Measurements from ENCODE around the gene GP1BA. TPM values are rescaled to one million over a fixed set of nuclear protein-coding genes. Genes with fewer than 3 reads are reported as not detected.

Gene GP1BA
- total RNA-seq, 1 donor from 2014 or later, result not detected

GRCh38 chr17:4896332-4897197 lies 35.5 kb upstream of the GP1BA start:
- TF ChIP-seq, protein P1, sequence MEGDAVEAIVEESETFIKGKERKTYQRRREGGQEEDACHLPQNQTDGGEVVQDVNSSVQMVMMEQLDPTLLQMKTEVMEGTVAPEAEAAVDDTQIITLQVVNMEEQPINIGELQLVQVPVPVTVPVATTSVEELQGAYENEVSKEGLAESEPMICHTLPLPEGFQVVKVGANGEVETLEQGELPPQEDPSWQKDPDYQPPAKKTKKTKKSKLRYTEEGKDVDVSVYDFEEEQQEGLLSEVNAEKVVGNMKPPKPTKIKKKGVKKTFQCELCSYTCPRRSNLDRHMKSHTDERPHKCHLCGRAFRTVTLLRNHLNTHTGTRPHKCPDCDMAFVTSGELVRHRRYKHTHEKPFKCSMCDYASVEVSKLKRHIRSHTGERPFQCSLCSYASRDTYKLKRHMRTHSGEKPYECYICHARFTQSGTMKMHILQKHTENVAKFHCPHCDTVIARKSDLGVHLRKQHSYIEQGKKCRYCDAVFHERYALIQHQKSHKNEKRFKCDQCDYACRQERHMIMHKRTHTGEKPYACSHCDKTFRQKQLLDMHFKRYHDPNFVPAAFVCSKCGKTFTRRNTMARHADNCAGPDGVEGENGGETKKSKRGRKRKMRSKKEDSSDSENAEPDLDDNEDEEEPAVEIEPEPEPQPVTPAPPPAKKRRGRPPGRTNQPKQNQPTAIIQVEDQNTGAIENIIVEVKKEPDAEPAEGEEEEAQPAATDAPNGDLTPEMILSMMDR (conservative IDR thresholded peaks at IDR 0.05), result no peak
- H3K27me3 Mint-ChIP-seq, result no peaks in the 10 kb centered on the region
- no peak for DNase-seq (ENCODE audit: extremely low spot score, unreplicated experiment)
- no peaks in the 10 kb centered on the region for H3K4me1 Mint-ChIP-seq (ENCODE audit: unreplicated experiment)
- no peaks in the 10 kb centered on the region for H3K9me3 Mint-ChIP-seq
- H3K4me3 Mint-ChIP-seq, result no peak overlapping the region
- no peak overlapping the region for H3K27ac Mint-ChIP-seq
- no peaks in the 10 kb centered on the region for H3K36me3 Mint-ChIP-seq

- H3K9me3 Mint-ChIP-seq, result no peaks in the 10 kb centered on the region
- H3K4me1 Mint-ChIP-seq (ENCODE audit: unreplicated experiment), result no peaks in the 10 kb centered on the region
- no peaks in the 10 kb centered on the region for H3K27me3 Mint-ChIP-seq
- no peak overlapping the region for H3K27ac Mint-ChIP-seq
- no peak overlapping the region for H3K4me3 Mint-ChIP-seq
- TF ChIP-seq, protein P1 (conservative IDR thresholded peaks at IDR 0.05), result no peak
- no peak for DNase-seq (ENCODE audit: extremely low spot score, unreplicated experiment)
- H3K36me3 Mint-ChIP-seq, result no peaks in the 10 kb centered on the region
Observed at GRCh38 chr17:4897198-4897687, 34.8 kb upstream of the GP1BA start.

GRCh38 chr17:4897785-4898184 lies 34.3 kb upstream of the GP1BA start:
- no peak for DNase-seq (ENCODE audit: extremely low spot score, unreplicated experiment)
- H3K4me1 Mint-ChIP-seq (ENCODE audit: unreplicated experiment), result no peaks in the 10 kb centered on the region
- H3K36me3 Mint-ChIP-seq, result peaks cover 3% of the 10 kb centered on the region
- peak overlapping the region; percentile 75 for H3K27ac Mint-ChIP-seq
- no peaks in the 10 kb centered on the region for H3K9me3 Mint-ChIP-seq
- TF ChIP-seq, protein P1 (conservative IDR thresholded peaks at IDR 0.05), result no peak
- H3K27me3 Mint-ChIP-seq, result no peaks in the 10 kb centered on the region
- H3K4me3 Mint-ChIP-seq, result no peak overlapping the region

DNA sequence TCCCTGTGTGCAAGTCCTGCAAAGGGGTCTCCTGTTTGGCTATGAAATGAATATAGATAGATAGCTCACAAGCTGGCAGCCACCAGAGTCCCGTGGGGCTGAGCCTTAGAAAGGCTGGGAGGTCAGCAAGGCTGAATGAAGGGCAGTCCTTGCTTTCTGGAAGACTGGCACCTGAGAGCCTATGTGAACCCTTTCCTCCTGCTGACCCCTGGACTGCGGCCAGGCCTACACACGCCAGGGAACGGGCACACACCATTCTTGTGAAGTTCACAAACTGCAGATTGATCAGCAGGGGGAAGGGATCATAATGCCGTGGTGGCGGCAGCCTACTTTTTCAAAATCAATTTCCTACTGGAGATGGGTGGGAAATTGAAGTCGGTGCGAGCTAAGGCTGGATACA lies 33.7 kb upstream of the GP1BA start:
- peaks cover 4% of the 10 kb centered on the region for H3K36me3 Mint-ChIP-seq
- no peaks in the 10 kb centered on the region for H3K9me3 Mint-ChIP-seq
- H3K4me1 Mint-ChIP-seq (ENCODE audit: unreplicated experiment), result peaks cover 2% of the 10 kb centered on the region
- peak overlapping the region; percentile 75 for H3K27ac Mint-ChIP-seq
- H3K4me3 Mint-ChIP-seq, result peak overlapping the region; percentile 71
- no peak for DNase-seq (ENCODE audit: extremely low spot score, unreplicated experiment)
- TF ChIP-seq, protein P1 (conservative IDR thresholded peaks at IDR 0.05), result no peak
- peaks cover 1% of the 10 kb centered on the region for H3K27me3 Mint-ChIP-seq

GRCh38 chr17:4898927-4899326 lies 33.1 kb upstream of the GP1BA start:
- TF ChIP-seq, protein P1 (conservative IDR thresholded peaks at IDR 0.05), result no peak
- peaks cover 6% of the 10 kb centered on the region for H3K4me1 Mint-ChIP-seq (ENCODE audit: unreplicated experiment)
- DNase-seq (ENCODE audit: extremely low spot score, unreplicated experiment), result no peak
- H3K27me3 Mint-ChIP-seq, result peaks cover 5% of the 10 kb centered on the region
- H3K36me3 Mint-ChIP-seq, result peaks cover 7% of the 10 kb centered on the region
- H3K9me3 Mint-ChIP-seq, result no peaks in the 10 kb centered on the region
- peak overlapping the region; percentile 71 for H3K4me3 Mint-ChIP-seq
- H3K27ac Mint-ChIP-seq, result peak overlapping the region; percentile 75

Data from type B pancreatic cell (in vitro differentiated cells).